ENCODE results near the gene EFCAB6. TPM values are rescaled to one million over a fixed set of nuclear protein-coding genes. Genes with fewer than 3 reads are reported as not detected.

Gene EFCAB6
- total and polyA plus RNA-seq, 2 of the 4 experiments (the other 2 are of a cell fraction), result 0.44 to 1.1 TPM

GRCh38 chr22:43491177-43491576 is 320.9 kb downstream of the EFCAB6 start:
- no peak for TF ChIP-seq USF2 (IDR thresholded peaks at IDR 0.05; ENCODE audit: low read depth, low read length)
- Histone ChIP-seq H2AFZ (replicated peaks; ENCODE audit: low read length, poor library complexity) (no peak overlapping the region), H3K9me1 (ENCODE audit: insufficient read depth, low read length) (no peaks in the 10 kb centered on the region), H3K14ac (replicated peaks; ENCODE audit: low read depth, low read length) (no peak overlapping the region), H4K8ac (ENCODE audit: low read depth in 2 of 2, low read length in 2 of 2) (no peak overlapping the region), H4K91ac (ENCODE audit: insufficient read depth, low read depth, low read length) (no peak overlapping the region), H2AK9ac (replicated peaks; ENCODE audit: low read depth, low read length, poor library complexity) (no peak overlapping the region), H4K5ac (ENCODE audit: low read depth, low read length) (no peak overlapping the region), H3K56ac (ENCODE audit: extremely low read depth, insufficient read depth, low read length) (no peak overlapping the region), H3K4me3 (ENCODE audit: insufficient read depth, low read depth, low read length) (no peak overlapping the region), H2BK120ac (ENCODE audit: low read depth, low read length) (no peak overlapping the region), H3K9ac (ENCODE audit: low read depth, low read length) (no peak overlapping the region), H3K27ac (ENCODE audit: insufficient read depth, low read length) (no peak overlapping the region), H3K27me3 (ENCODE audit: control insufficient read depth, insufficient read depth, low read length) (no peaks in the 10 kb centered on the region), H3K4ac (ENCODE audit: low read depth, low read length) (no peak overlapping the region), H3K23ac (ENCODE audit: low read depth, low read length) (no peak overlapping the region), H2BK20ac (ENCODE audit: low read depth, low read length) (no peak overlapping the region), H3K36me3 (ENCODE audit: control insufficient read depth, insufficient read depth, low read length) (no peaks in the 10 kb centered on the region), H2AK5ac (ENCODE audit: low read depth, low read length) (no peak overlapping the region), H3K79me1 (ENCODE audit: low read depth in 1 of 2, low read length in 2 of 2) (no peaks in the 10 kb centered on the region), H3K4me2 (ENCODE audit: low read depth, low read length) (no peak overlapping the region), H3K9me3 (ENCODE audit: control insufficient read depth, insufficient read depth, low read length) (peaks cover 7% of the 10 kb centered on the region; the same call in 1 of the 2 replicates), H2BK5ac (ENCODE audit: low read depth, low read length, poor library complexity, severe bottlenecking) (peak overlapping the region; percentile 26), H4K20me1 (ENCODE audit: insufficient read depth, low read length) (no peaks in the 10 kb centered on the region), H2BK15ac (ENCODE audit: low read depth, low read length) (no peak overlapping the region), H3K4me1 (ENCODE audit: control insufficient read depth, insufficient read depth, low read length) (no peaks in the 10 kb centered on the region), H3K18ac (ENCODE audit: low read depth, low read length) (no peak overlapping the region)
- in situ Hi-C loops (cut with MboI; ENCODE audit: low sequenced_read_pairs) (no loop called here), dilution Hi-C loops (cut with HindIII; ENCODE audit: low sequenced_read_pairs, unreplicated experiment) (no loop called here), intact Hi-C loops (cut with micrococcal nuclease) (no loop called here)
- ATAC-seq (ENCODE audit: low read depth), result no peak
- DNase-seq, result no peak
- 34% methylated on average over 3 of the region's 3 CpGs; no CpG with 5 or more reads in 1 of the 2 experiments for WGBS, 2 experiments (ENCODE audit: extremely low coverage in 2 of 2, insufficient read length in 1 of 2)
- ChIA-PET CTCF (no interaction called here), POLR2A (ENCODE audit: unreplicated experiment) (no interaction called here)
- BruUV-seq (replicated peaks), result no TSS peak
